HG03565 (cell line): ENCODE results near the gene ZBBX.

ENCODE experiments used
- ATAC-seq: cut with Tn5 transposase; IDR thresholded peaks from one replicate; pipeline ENCODE4 v1.9.1; 2021; ENCODE audit warnings: mild to moderate bottlenecking, moderate library complexity; ENCODE audit not compliant: unreplicated experiment

Gene ZBBX

DNA sequence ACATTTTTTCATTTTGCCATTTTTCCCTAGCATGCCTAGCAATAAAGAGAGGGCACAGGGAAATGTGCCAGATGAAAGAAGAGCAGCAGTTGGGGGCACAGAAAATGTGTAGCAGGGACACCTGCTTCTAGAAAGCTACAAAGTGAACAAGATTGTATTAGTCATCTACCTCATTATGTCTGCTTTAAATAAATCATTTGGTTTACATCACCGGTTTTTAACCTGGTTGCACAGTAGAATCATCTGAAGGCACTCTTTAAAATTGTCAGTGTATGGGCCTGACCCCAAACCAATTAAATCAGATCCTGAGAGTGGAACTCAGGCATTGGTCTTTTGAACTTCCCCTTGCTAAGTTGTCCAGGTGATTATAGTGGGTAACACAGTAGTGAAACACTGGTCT lies 73.8 kb downstream of the ZBBX start:
- no peak for ATAC-seq

DNA sequence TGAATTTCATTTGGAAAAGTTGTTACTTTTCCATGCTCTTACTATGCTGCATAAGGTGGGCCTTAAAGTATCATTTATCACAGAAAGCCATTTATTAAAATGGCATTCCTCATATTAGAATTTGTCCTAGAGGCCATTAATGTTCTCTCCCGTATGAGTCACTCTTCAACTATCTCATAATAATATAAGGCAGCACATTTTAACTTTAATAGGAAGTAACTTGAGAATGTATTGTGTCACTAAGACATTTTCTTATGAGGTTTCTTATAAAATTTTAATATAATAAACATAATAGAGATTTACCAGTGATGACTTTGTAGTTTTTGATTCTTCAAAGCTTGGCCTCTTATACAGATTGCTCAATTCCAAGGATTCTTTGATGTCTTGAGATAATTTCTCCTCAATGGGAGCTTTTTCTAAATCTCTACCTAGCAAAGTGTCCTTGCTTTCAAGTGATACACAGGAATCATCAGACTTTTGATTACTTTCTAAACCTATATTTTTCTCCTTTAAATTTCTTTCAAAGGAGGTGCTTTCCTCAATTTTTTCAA lies 74.7 kb downstream of the ZBBX start:
- ATAC-seq: no peak

DNA sequence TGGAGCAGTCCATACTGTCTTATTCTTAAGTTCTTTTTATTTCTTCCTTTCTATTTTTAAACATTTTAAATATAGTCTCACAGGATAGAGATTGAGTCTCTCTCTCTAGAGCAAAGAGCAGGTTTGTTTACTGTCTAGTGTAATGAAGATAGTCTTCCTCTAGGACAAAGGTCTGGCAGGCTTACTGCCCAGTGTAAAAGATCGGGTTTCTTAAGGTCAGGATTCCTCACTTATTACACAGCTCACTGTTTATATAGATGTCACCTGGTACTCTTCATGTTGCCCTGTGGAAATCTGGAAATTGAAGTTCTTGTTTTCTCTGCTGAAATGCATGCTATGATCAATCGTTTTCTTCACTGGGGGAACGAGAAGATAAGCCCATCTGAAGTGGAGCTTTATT lies 76.0 kb downstream of the ZBBX start:
- no peak for ATAC-seq

DNA sequence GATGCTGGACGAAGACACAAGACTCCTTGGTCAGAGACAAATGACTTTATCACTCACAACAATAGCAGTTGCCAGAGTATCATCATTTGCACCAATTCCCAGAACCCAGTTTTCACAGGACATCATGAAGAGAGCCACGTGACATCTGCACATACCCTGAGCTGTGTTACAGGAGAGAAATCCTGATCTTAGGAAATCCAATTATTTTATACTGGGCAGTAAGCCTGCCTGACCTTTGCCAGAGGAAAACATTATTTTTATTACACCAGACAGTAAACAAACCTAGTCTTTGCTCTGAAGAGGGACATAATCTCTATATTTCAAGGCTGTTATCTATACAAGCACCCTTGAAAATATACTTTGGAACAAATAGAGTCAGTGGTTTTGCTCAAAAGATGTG lies 77.4 kb downstream of the ZBBX start:
- ATAC-seq: no peak

DNA sequence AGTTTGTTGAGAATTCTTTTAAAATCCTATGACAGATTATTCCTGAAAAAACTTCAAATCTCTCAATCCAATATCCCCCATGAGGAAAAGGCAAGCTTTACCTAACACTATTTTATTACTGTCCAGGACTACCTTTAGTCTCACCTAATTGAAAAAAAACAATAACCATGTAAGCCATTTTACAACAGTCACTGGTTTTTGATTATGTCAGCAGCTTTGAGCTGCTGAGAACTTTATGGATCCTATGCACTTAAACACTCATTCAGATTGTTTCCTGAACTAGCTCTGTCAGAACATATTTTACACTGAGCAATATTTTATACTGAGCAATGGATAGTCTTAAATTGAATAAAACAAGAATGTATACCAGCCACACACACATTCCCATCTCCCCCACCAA lies 79.9 kb downstream of the ZBBX start:
- no peak for ATAC-seq

DNA sequence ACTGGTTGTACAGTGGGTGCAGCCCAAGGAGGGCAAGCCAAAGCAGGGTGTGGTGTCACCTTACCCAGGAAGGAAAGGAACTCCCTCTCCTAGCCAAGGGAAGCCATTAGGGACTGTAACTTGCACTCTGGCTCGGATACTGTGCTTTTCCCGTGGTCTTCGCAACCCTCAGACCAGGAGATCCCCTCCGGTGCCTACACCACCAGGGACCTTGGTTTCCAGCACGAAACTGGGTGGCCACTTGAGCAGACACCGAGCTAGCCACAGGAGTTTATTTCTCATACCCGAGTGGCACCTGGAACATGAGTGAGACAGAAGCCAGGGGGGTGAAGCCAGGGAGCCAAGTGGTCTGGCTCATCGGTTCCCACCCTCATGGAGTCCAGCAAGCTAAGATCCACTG lies 90.7 kb downstream of the ZBBX start:
- ATAC-seq: no peak

DNA sequence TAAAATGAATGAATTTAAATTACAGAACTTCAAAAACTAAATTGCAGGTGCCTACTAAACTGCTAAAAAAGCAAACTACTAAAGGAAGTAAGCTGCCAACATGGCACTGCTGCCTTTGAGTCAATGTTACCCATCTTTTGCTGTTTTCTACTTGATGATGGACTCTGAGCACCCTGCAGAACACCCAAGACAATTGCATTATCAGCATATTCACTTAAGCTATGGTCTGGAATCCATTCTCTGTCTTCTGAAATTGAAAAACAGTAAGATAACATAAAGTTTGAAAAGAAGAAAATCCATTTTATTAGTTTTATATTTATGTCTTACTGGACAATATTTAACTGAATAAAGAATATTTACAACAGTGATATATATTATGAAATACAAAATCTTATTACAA lies 91.4 kb downstream of the ZBBX start:
- ATAC-seq: no peak

DNA sequence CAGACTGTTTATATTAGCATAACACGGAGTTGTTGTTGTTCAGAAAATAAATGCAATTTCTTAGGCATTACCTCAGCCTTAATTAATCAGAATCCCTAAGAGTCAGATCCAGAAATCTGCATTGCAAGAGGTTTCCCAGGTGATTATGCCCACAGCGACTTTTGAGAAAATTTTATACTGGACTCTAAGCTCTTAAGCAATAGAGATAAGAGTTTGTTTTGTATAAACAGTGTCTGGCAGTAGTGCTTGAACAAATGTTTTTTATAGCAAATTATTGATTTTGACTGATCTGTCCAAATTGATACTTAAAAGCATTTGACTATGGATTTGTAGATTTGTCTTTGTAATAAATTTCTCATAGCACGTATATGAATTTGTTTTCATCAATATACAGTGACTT lies 92.8 kb downstream of the ZBBX start:
- no peak for ATAC-seq

DNA sequence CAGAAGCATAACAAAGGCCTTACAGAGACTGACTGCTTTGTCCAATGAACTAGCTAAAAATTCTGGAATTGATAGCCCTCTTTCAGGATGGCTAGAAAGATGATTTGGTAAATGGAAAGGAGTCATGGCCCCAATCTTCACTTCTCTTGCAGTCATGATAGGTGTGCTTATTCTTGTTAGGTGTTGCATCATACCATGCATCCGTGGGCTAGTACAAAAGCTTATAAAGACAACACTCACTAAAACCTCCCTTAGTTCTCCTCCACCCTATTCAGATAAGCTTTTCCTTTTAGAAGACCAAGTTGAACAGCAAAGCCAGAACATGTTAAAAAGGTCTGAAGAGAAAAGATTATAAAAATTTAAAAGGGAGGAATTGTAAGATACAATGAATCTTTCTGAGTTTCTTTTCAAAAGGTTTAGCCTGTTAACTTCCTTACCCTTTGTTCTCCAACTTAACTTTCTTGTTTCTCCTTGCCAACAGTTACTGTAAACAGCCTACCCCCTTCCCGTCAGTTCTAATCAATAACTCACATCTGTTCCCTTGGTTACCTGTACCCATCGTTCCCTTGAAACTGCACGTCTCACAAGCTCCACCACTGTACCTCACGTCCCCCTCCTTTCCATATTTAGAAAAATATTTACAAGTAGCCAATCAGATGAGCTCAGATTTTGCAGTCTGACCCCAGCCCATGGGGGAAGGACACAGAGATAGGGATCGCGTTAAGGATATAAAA lies 105.8 kb downstream of the ZBBX start:
- ATAC-seq: no peak

DNA sequence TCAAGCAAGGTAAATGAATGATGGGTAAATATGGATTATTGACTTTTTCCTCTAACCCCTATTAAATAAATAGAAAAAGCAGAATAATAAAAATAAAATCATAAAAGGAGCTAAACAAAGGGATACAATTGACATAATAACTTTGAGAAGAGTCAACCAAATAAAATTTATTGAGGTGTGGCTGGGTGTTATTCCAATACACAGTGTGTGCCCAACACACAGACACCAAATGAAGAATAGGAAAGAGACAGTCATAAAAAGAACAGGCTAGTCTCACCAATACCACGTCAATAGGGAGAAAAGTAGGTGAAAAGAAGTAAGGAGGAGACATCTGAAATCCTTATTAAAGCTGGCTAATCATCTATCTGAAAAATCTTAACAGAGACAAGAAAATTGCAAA lies 127.1 kb downstream of the ZBBX start:
- no peak for ATAC-seq

DNA sequence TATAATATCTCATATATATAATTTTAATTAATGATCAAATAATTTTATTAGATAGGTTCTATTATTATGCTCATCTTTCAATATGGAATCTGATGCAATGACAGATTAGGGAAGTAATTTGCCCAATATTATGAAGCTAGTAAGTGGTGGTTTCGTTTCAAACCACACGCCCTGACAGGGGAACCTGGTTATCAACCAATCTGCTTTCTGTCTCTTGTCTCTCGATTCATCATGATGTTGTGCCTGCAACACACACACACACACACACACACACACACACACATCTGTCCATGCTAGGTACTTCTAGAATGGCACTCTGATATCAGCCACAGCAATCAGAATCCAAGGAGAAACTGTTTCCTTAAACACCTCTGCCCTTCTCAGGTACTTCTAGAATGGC lies 128.4 kb downstream of the ZBBX start:
- no peak for ATAC-seq

DNA sequence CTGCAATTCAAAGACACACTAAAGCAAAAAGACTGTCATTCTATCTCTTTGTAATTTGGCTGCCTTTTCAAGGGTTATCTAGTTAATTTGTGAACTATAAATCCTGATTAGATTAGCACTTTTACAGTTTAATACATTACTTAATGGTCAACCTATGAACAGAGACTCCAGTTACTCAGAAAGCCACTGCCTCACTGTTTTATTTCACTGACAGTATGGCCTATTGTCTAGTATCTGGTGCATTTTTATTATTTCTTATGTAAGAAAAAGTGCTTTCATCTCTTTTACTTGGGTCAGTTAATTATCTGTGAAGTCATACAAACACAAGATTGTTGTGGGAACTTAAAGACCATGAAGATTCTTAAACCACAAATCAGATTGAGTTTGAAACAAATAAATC lies 133.8 kb downstream of the ZBBX start:
- ATAC-seq: no peak

DNA sequence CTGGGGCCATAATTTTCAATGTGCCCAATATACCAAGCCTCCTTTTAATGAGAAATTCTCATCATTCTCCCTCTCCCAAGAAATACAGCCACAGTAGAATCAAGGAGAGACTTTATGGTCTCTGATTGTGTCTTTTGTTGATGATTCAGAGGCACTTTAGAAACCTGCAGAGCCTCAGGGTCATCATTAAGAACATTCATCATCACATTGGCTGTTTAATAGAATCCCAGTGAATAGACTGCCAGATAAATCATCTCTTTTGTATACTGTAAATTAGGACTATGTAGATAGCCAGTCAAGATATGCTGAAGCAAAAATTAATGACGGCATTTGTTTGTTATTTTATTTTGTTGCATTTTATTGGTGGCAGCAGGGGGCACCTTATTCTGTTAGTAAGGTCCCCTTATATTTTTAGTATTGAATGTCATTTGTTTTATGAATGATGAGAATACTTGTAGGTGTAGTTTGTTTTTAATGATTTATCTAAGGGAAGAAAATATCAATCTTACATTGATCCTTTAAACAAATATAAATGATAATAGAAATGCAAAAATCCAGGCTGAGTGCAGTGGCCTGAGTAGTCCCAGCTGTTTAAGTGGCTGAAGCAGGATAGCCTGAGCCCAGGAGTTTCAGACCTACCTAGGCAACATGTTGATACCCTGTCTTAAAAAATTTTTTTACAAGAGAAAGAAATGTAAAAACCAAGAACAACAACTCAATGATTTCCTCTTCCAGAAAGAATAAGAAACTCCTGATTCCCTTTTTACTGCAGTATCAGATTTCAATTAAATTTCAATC lies 138.8 kb downstream of the ZBBX start:
- ATAC-seq: no peak

DNA sequence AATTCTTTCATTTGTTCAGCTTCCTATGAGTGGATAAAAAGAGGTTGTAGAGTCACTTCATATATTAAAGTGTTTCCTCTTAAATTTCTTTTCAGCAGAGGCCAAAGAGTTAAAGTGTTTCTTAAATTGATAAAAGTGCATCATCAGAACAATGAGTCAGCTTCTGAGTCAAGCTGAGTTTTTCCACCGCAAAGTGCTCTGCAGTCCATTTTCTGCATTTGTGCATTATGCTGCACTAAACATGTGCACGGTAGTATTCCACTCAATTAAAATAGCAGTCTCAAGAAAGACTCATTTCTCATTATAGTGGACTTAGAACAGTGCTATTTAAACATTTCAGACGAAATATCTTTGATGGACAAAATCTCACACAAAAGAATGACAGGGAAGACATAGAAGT lies 152.0 kb downstream of the ZBBX start:
- ATAC-seq: no peak

DNA sequence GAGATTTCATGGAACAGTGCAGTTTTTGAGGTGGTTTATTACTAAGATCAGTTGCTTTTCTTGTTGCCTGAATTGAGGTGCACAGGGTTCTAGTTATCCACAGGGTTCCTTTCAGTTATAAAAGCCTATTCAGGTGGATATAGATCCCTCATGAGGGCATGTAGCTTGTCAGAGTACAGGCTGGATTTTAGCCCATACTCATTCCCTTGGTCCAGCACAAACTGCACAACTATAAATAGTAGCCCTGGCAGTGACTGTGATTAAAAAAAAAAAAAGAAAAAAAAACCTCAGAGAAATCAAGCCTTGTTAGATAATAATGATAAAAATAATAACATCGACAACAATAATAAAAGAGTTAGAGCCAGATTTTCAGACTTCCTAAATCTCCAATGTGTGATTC lies 154.3 kb downstream of the ZBBX start:
- ATAC-seq: no peak

DNA sequence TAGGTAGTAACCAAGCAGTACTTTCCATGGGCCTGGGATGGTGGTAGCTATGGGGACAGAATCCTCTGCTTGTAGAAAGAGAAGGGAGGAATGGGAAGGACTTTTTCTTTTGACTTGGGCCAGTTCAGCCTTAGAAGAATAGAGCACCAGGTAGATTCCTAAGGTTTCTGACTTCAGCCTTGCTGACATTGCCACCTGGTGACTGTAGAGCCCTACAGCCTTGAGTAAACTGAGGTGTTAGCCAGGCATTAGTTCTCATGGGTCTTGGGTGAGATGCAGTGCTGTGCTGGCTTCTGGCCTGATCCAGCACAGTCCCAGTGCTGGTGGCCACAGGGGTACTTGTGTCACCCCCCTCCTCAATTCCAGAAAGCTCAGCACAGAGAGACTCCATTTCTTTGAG lies 171.1 kb downstream of the ZBBX start:
- no peak for ATAC-seq

DNA sequence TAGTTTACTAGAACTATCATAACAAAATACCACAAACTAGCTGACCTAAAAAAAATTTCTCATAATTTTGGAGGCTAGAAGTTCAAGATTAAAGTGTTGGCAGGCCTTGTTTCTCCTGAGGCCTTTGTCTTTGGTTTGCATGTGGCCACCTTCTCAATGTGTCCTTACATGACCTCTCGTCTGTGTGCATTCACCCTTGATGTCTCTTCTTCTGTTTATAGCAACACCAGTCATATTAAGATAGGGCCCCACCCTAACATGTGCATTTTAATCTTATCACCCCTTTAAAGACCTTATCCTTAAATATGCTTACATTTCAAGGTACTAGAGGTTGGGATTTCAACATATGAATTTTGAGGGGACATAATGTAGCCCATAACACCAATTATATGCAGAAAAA lies 177.0 kb downstream of the ZBBX start:
- no peak for ATAC-seq

DNA sequence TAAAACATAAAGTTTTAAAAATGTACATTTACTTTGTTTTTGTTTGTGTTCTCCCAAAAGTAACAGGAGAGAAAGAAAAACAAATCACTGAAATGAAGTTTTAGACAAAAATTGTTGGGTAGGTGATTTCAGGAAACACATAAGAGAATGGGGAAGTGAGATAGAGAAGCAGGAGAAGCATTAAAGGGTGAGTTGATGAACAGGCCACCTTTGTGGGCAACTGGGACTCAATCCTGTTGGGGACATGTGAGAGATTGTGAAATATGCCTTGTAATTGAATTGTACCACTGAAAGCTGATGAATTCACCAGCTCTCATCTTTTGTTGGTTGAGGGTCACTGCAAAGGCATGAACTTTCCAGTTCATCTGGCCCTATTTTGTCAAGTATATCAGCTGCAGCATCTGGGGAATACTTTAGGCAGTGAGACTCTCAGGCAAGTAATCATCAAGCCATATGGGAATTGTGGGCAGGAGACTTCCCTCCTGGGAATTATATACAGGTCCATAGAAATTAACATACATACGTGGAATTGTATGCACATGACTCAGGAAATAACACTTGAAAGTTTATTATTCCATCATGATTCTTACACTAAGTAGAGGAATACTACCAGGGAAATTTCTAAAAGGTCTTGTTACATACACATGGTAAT lies 181.0 kb downstream of the ZBBX start:
- no peak for ATAC-seq
